IMR-90 (cell line): ENCODE results near the gene COPZ2. TPM values are rescaled to one million over a fixed set of nuclear protein-coding genes. Genes with fewer than 3 reads are reported as not detected.

Experiments
- ATAC-seq: fragments of 200-7000 bp; cut with Tn5 transposase; 2 replicates; pipeline ENCODE4 v1.9.1; 2020; ENCODE audit warnings: low read depth, mild to moderate bottlenecking, moderate library complexity
- BruUV-seq: library from RNA; stranded (reverse); fragments of 400-500 nt; replicated peaks from 2 replicates; lab custom pipeline; 2021; lab: Mats Ljungman, UMichigan
- CTCF ChIA-PET: fragments of 300-600 bp; formaldehyde crosslinking; extraction: SDS; loops from one replicate; lab custom pipeline; 2021; ENCODE audit warnings: antibody characterized with exemption; lab: Yijun Ruan, JAX
- POLR2A ChIA-PET: fragments of 300-600 bp; sonication (Branson Sonifier 250); formaldehyde crosslinking; loops from one replicate; lab custom pipeline; 2022; ENCODE audit warnings: antibody characterized with exemption; ENCODE audit not compliant: unreplicated experiment; lab: Charles Lee
- DNase-seq: peaks from one replicate; pipeline ENCODE4 v3.0.0; 2013
- H2AFZ ChIP-seq: replicated peaks from 2 replicates; pipeline ENCODE3; 2013; ENCODE audit warnings: low read length, mild to moderate bottlenecking; ENCODE audit not compliant: poor library complexity
- H2AK5ac ChIP-seq: 2 replicates; pipeline ENCODE4 v1.6.1; 2013; ENCODE audit warnings: low read depth, low read length, inconsistent platforms
- H2AK9ac ChIP-seq: replicated peaks from 2 replicates; pipeline ENCODE3; 2013; ENCODE audit warnings: mild to moderate bottlenecking, low read depth, low read length, moderate library complexity; ENCODE audit not compliant: poor library complexity
- H2BK120ac ChIP-seq: 2 replicates; pipeline ENCODE4 v1.6.1; 2013; ENCODE audit warnings: low read depth, low read length, inconsistent platforms
- H2BK15ac ChIP-seq: 3 replicates; pipeline ENCODE4 v1.6.1; 2013; ENCODE audit warnings: low read depth, low read length, inconsistent platforms
- H2BK20ac ChIP-seq: 2 replicates; pipeline ENCODE4 v1.6.1; 2013; ENCODE audit warnings: low read depth, mild to moderate bottlenecking, inconsistent platforms, low read length, moderate library complexity
- H2BK5ac ChIP-seq: 2 replicates; pipeline ENCODE4 v1.6.1; 2013; ENCODE audit warnings: mild to moderate bottlenecking, low read depth, low read length, inconsistent platforms; ENCODE audit not compliant: poor library complexity, severe bottlenecking
- H3K14ac ChIP-seq: replicated peaks from 2 replicates; pipeline ENCODE4 v1.6.1; 2013; ENCODE audit warnings: low read depth, low read length, inconsistent platforms
- H3K18ac ChIP-seq: 2 replicates; pipeline ENCODE4 v1.6.1; 2013; ENCODE audit warnings: low read depth, low read length, control low read depth
- H3K23ac ChIP-seq: 2 replicates; pipeline ENCODE4 v1.6.1; 2013; ENCODE audit warnings: low read depth, low read length, inconsistent platforms
- H3K27ac ChIP-seq: 2 replicates; pipeline ENCODE4 v1.5.1; 2013; ENCODE audit warnings: mild to moderate bottlenecking, control low read depth, low read length; ENCODE audit not compliant: insufficient read depth
- H3K27me3 ChIP-seq: 2 replicates; pipeline ENCODE4 v1.6.1; 2013; ENCODE audit warnings: low read length; ENCODE audit not compliant: control insufficient read depth, insufficient read depth
- H3K36me3 ChIP-seq: 2 replicates; pipeline ENCODE4 v1.6.1; 2013; ENCODE audit warnings: low read length, mixed read lengths; ENCODE audit not compliant: control insufficient read depth, insufficient read depth
- H3K4ac ChIP-seq: 2 replicates; pipeline ENCODE4 v1.6.1; 2013; ENCODE audit warnings: low read depth, low read length, inconsistent platforms
- H3K4me1 ChIP-seq: 2 replicates; pipeline ENCODE4 v1.6.1; 2013; ENCODE audit warnings: low read length, mixed read lengths; ENCODE audit not compliant: control insufficient read depth, insufficient read depth
- H3K4me2 ChIP-seq: 2 replicates; pipeline ENCODE4 v1.6.1; 2013; ENCODE audit warnings: low read depth, mild to moderate bottlenecking, control low read depth, low read length, moderate library complexity
- H3K4me3 ChIP-seq: 2 replicates; pipeline ENCODE4 v1.5.1; 2013; ENCODE audit warnings: low read depth, mild to moderate bottlenecking, control low read depth, low read length, moderate library complexity; ENCODE audit not compliant: insufficient read depth
- H3K56ac ChIP-seq: 2 replicates; pipeline ENCODE4 v1.6.1; 2013; ENCODE audit warnings: low read length, inconsistent platforms; ENCODE audit not compliant: insufficient read depth; ENCODE audit errors: extremely low read depth
- H3K79me1 ChIP-seq, 2 experiments: 2 replicates each; pipeline ENCODE4 v1.6.1; 2013; ENCODE audit warnings: low read length in 2 of 2, inconsistent platforms in 1 of 2, low read depth in 1 of 2
- H3K9ac ChIP-seq: 2 replicates; pipeline ENCODE4 v1.6.1; 2013; ENCODE audit warnings: low read depth, low read length, control low read depth
- H3K9me1 ChIP-seq: 2 replicates; pipeline ENCODE4 v1.6.1; 2013; ENCODE audit warnings: low read length, inconsistent platforms; ENCODE audit not compliant: insufficient read depth
- H3K9me3 ChIP-seq: 2 replicates; pipeline ENCODE4 v1.6.1; 2013; ENCODE audit warnings: low read length; ENCODE audit not compliant: control insufficient read depth, insufficient read depth
- H4K20me1 ChIP-seq: 2 replicates; pipeline ENCODE4 v1.6.1; 2013; ENCODE audit warnings: low read length, inconsistent platforms; ENCODE audit not compliant: insufficient read depth
- H4K5ac ChIP-seq: 2 replicates; pipeline ENCODE4 v1.6.1; 2013; ENCODE audit warnings: mild to moderate bottlenecking, low read depth, low read length, control low read depth
- H4K8ac ChIP-seq, 2 experiments: 2 replicates each; pipeline ENCODE4 v1.6.1; 2013; ENCODE audit warnings: low read depth in 2 of 2, low read length in 2 of 2, control low read depth in 1 of 2, inconsistent platforms in 1 of 2
- H4K91ac ChIP-seq: 2 replicates; pipeline ENCODE4 v1.6.1; 2013; ENCODE audit warnings: low read depth, low read length, inconsistent platforms; ENCODE audit not compliant: insufficient read depth
- BHLHE40 ChIP-seq: fragments of 150-350 bp; IDR thresholded peaks from 2 replicates; pipeline ENCODE4 v1.6.1; 2016; ENCODE audit warnings: mild to moderate bottlenecking, low read depth, low read length
- CHD1 ChIP-seq: IDR thresholded peaks from 2 replicates; pipeline ENCODE4 v1.6.1; 2012; ENCODE audit warnings: low read depth, low read length, improper control_type of control experiment
- CTCF ChIP-seq: conservative IDR thresholded peaks from 2 replicates; pipeline ENCODE4 v1.5.1; 2012; ENCODE audit warnings: mild to moderate bottlenecking, low read depth, low read length, improper control_type of control experiment
- MAFK ChIP-seq: IDR thresholded peaks from 2 replicates; pipeline ENCODE4 v1.6.1; 2012; ENCODE audit warnings: low read depth, low read length, improper control_type of control experiment
- MAZ ChIP-seq: IDR thresholded peaks from 2 replicates; pipeline ENCODE4 v1.6.1; 2012; ENCODE audit warnings: low read depth, mild to moderate bottlenecking, low read length, improper control_type of control experiment, moderate library complexity, borderline replicate concordance
- POLR2A ChIP-seq: IDR thresholded peaks from 2 replicates; pipeline ENCODE4 v1.6.1; 2012; ENCODE audit warnings: mild to moderate bottlenecking, low read depth, low read length
- WGBS, 2 experiments: methylation state at CpG; one replicate each; pipeline versions ENCODE4 v1.1.5 to v1.1.7; 2013; ENCODE audit warnings: missing lambda C conversion rate in 2 of 2; ENCODE audit not compliant: insufficient read length in 1 of 2; ENCODE audit errors: extremely low coverage in 2 of 2; 5-methylcytosine and 5-hydroxymethylcytosine counted together
- dilution Hi-C: fragments of 300-500 bp; cut with HindIII; formaldehyde crosslinking; loops from one replicate; pipeline ENCODE4 v1.14.3; 2018; ENCODE audit warnings: low sequenced_read_pairs; ENCODE audit not compliant: unreplicated experiment
- in situ Hi-C: fragments of 300-500 bp; cut with MboI; formaldehyde crosslinking; loops from 3 replicates; pipeline ENCODE4 v1.14.3; 2019; ENCODE audit warnings: low sequenced_read_pairs, inconsistent platforms, mixed read lengths
- intact Hi-C: fragments of 100-400 bp; cut with micrococcal nuclease; formaldehyde crosslinking; loops from 2 replicates; pipeline ENCODE4 v1.10.0; 2022
- polyA plus RNA-seq, 3 experiments: library from polyadenylated mRNA; depleted of rRNA; stranded (reverse); fragments of >200 nt; gene quantifications; 2 replicates each; pipeline ENCODE4 v1.2.3, GENCODE V29; 2012; ENCODE audit warnings: low replicate concordance in 1 of 3
- total RNA-seq: library from RNA; depleted of rRNA; stranded (reverse); fragments of >200 nt; gene quantifications from 2 replicates; pipeline ENCODE4 v1.2.3, GENCODE V29; 2012

The COPZ2 gene
- total and polyA plus RNA-seq, 2 of the 4 experiments (the other 2 are of a cell fraction) = 41.0 to 86.1 TPM

- Histone ChIP-seq H2AFZ (peak overlapping the region; percentile 99), H3K14ac (peak overlapping the region; percentile 97), H3K4ac (peak overlapping the region; percentile 99), H3K23ac (peak overlapping the region; percentile 95), H4K5ac (peak overlapping the region; percentile 76), H3K36me3 (peaks cover 26% of the 10 kb centered on the region), H4K8ac (peak overlapping the region; percentile 17 to 98), H2BK120ac (peak overlapping the region; percentile 78), H3K4me3 (peak overlapping the region; percentile 86), H3K9ac (peak overlapping the region; percentile 90), H3K9me1 (peaks cover 29% of the 10 kb centered on the region), H3K56ac (peak overlapping the region; percentile 84), H3K27ac (peak overlapping the region; percentile 95), H3K9me3 (no peaks in the 10 kb centered on the region), H2BK15ac (peak overlapping the region; percentile 4; the same call in 1 of the 3 replicates), H4K20me1 (peaks cover 34% of the 10 kb centered on the region), H2BK5ac (peak overlapping the region; percentile 98), H4K91ac (peak overlapping the region; percentile 90), H3K27me3 (no peaks in the 10 kb centered on the region), H3K79me1 (peaks cover 21 to 72% of the 10 kb centered on the region in 2 experiments), H3K4me2 (peak overlapping the region; percentile 79), H2BK20ac (0 out of 2 replicates have a peak overlapping the region, but pooled peaks have one; percentile 6), H3K4me1 (peaks cover 31% of the 10 kb centered on the region), H2AK5ac (peak overlapping the region; percentile 96), H2AK9ac (peak overlapping the region; percentile 100), H3K18ac (peak overlapping the region; percentile 80)
- ChIA-PET CTCF (interaction anchor here (1.2 kb wide), 1 partner anchor 23 kb away, joined by 6 read pairs; no protein-coding TSS in a partner anchor), POLR2A (interaction anchor here (0.6 to 1.3 kb wide), 5 partner anchors 15 to 1757 kb away, joined by 3 to 5 read pairs (median 3); no protein-coding TSS in a partner anchor)
- intact Hi-C loops (loop anchor here (1.0 to 5.0 kb wide), 2 partner anchors 23 to 444 kb away; no protein-coding TSS in a partner anchor), in situ Hi-C loops (no loop called here), dilution Hi-C loops (no loop called here)
- 0% methylated on average over 31 of the region's 53 CpGs; no CpG with 5 or more reads in 1 of the 2 experiments for WGBS, 2 experiments
- TF ChIP-seq CHD1 (peak; percentile 73; the same call in 1 of the 2 replicates), CTCF (no peak), POLR2A (peak; percentile 97), MAFK (no peak), BHLHE40 (peak; percentile 85), MAZ (0 out of 2 replicates have a peak, but pooled peaks have one; percentile 33)
- ATAC-seq (peak; percentile 78), DNase-seq (peak; percentile 90)
- BruUV-seq = no TSS peak
These were observed 11.0 kb upstream of the COPZ2 start for GRCh38 chr17:48048384-48049126.
